HG03196 (cell line): ENCODE results near the gene LRRC75B.
"Not testable (repeated sequence)": the region's sequence is repeated elsewhere in the genome, so short reads cannot be mapped to it uniquely, and the experiment has no call there.

Source experiments
- ATAC-seq: cut with Tn5 transposase; IDR thresholded peaks from one replicate; pipeline ENCODE4 v1.9.1; 2021; ENCODE audit not compliant: unreplicated experiment

Gene LRRC75B

GRCh38 chr22:24602847-24603769 is 10.2 kb upstream of the LRRC75B start, which contains the start of gene GGT1:
GGT1 (plus strand) TSS chr22:24603193; CDS start chr22:24611082, 7,889 bp downstream.
- not testable (repeated sequence) for ATAC-seq

GRCh38 chr22:24602105-24602749 is 9.4 kb upstream of the LRRC75B start:
- ATAC-seq: not testable (repeated sequence)

- ATAC-seq: no peak
Measured at GRCh38 chr22:24601217-24602104, 8.6 kb upstream of the LRRC75B start.

- ATAC-seq: not testable (repeated sequence)
Measured at GRCh38 chr22:24599958-24600715, 7.3 kb upstream of the LRRC75B start.

GRCh38 chr22:24599514-24599913 is 6.6 kb upstream of the LRRC75B start:
- no peak for ATAC-seq

- not testable (repeated sequence) for ATAC-seq
Measured at GRCh38 chr22:24597076-24597475, 4.2 kb upstream of the LRRC75B start.

GRCh38 chr22:24595863-24596262 is 3.0 kb upstream of the LRRC75B start:
- ATAC-seq: no peak

GRCh38 chr22:24595228-24595627 is 2.4 kb upstream of the LRRC75B start:
- ATAC-seq: no peak

GRCh38 chr22:24594569-24595120 is 1.8 kb upstream of the LRRC75B start:
- no peak for ATAC-seq

- no peak for ATAC-seq
Measured at GRCh38 chr22:24593836-24594568, 1.1 kb upstream of the LRRC75B start.

GRCh38 chr22:24593559-24593835 is 624 bp upstream of the LRRC75B start:
- ATAC-seq: not testable (repeated sequence)

- ATAC-seq: no peak
Measured at GRCh38 chr22:24592058-24592850, 619 bp downstream of the LRRC75B start.

- ATAC-seq: no peak
Measured at GRCh38 chr22:24591286-24591830, 1.5 kb downstream of the LRRC75B start.

- ATAC-seq: no peak
Measured at GRCh38 chr22:24590596-24591173, 2.2 kb downstream of the LRRC75B start.

GRCh38 chr22:24589518-24590030 is 3.3 kb downstream of the LRRC75B start:
- ATAC-seq: no peak

- no peak for ATAC-seq
Measured at GRCh38 chr22:24588757-24589481, 4.0 kb downstream of the LRRC75B start.

- ATAC-seq: no peak
Measured at GRCh38 chr22:24588381-24588756, 4.5 kb downstream of the LRRC75B start.
